Measurements from ENCODE around the gene ROBO1.

DNA sequence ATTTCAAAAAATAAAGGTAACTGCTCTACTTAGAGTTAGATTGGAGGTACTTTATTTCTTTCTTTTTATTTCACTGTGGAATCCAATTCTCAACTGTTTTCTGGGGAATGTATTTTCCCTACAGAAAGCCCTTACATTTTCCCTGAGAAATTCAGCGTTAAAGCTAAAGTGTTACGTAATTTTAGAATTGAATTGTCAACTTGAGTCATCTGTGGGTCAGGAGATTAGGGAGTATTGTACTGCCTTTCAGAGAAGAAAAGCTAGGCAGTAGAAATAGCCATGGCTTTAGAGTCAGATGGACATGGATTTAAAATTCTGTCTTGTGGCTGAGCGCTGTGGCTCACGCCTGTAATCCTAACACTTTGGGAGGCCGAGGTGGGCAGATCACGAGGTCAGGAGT lies 728.6 kb downstream of the ROBO1 start:
- TF ChIP-seq EP300 (IDR thresholded peaks at IDR 0.05; ENCODE audit: borderline replicate concordance in 1 of 2, low read depth in 2 of 2, low read length in 2 of 2) (no peak), SP1 (IDR thresholded peaks at IDR 0.05; ENCODE audit: low read depth, low read length) (no peak), KDM1A (IDR thresholded peaks at IDR 0.05; ENCODE audit: borderline replicate concordance, low read length) (no peak)
